Muscle of arm (tissue), 12 donors: ENCODE measurements around the gene PPP2R2C. TPM values are rescaled to one million over a fixed set of nuclear protein-coding genes. Genes with fewer than 3 reads are reported as not detected.

Experiments used
- DNase-seq: peaks from one replicate; pipeline ENCODE4 v3.0.0-alpha.2; 2013
- polyA plus RNA-seq, 12 donors: library from polyadenylated mRNA; unstranded; fragments of 120-200 nt; gene quantifications; one replicate each; pipeline ENCODE4 v1.2.1, GENCODE V29; 2013; ENCODE audit not compliant: insufficient read length in 12 of 12

Gene PPP2R2C
- polyA plus RNA-seq, 12 donors, result 0.19 to 14.3 (median 0.27) TPM; not detected in 2

- no peak for DNase-seq
Measured at GRCh38 chr4:6332042-6332668, 140.3 kb downstream of the PPP2R2C start.

- no peak for DNase-seq
Measured at GRCh38 chr4:6331468-6331867, 140.9 kb downstream of the PPP2R2C start.

GRCh38 chr4:6331018-6331417 is 141.4 kb downstream of the PPP2R2C start:
- DNase-seq, result no peak

- no peak for DNase-seq
Measured at GRCh38 chr4:6330384-6330767, 142.0 kb downstream of the PPP2R2C start.

GRCh38 chr4:6329478-6330383 is 142.7 kb downstream of the PPP2R2C start:
- DNase-seq, result no peak

GRCh38 chr4:6328526-6328925 is 143.9 kb downstream of the PPP2R2C start:
- DNase-seq, result no peak

GRCh38 chr4:6327220-6327917 is 145.0 kb downstream of the PPP2R2C start:
- peak; percentile 76 for DNase-seq

- no peak for DNase-seq
Measured at GRCh38 chr4:6326312-6327060, 145.9 kb downstream of the PPP2R2C start.

- no peak for DNase-seq
Measured at GRCh38 chr4:6325788-6326290, 146.6 kb downstream of the PPP2R2C start.

- no peak for DNase-seq
Measured at GRCh38 chr4:6324999-6325787, 147.2 kb downstream of the PPP2R2C start.

- no peak for DNase-seq
Measured at GRCh38 chr4:6324461-6324998, 147.9 kb downstream of the PPP2R2C start.

- no peak for DNase-seq
Measured at GRCh38 chr4:6322761-6323566, 149.4 kb downstream of the PPP2R2C start.

- no peak for DNase-seq
Measured at GRCh38 chr4:6322067-6322760, 150.2 kb downstream of the PPP2R2C start.

GRCh38 chr4:6321361-6321760 is 151.1 kb downstream of the PPP2R2C start:
- DNase-seq, result no peak

GRCh38 chr4:6320663-6321062 is 151.8 kb downstream of the PPP2R2C start:
- DNase-seq, result no peak

GRCh38 chr4:6319530-6320150 is 152.8 kb downstream of the PPP2R2C start:
- DNase-seq, result no peak

GRCh38 chr4:6318206-6318605 is 154.2 kb downstream of the PPP2R2C start:
- DNase-seq, result no peak

- DNase-seq, result no peak
Measured at GRCh38 chr4:6316461-6317003, 155.9 kb downstream of the PPP2R2C start.
